Activated CD8-positive, alpha-beta T cell treated with anti-CD3 and anti-CD28 coated beads for 36 hours (primary cell): Measurements from ENCODE around the gene ATP4B. TPM values are rescaled to one million over a fixed set of nuclear protein-coding genes. Genes with fewer than 3 reads are reported as not detected.

Experiments
- ATAC-seq: fragments of 200-7000 bp; cut with Tn5 transposase; one replicate; pipeline ENCODE4 v1.10.0; 2021; ENCODE audit warnings: mild to moderate bottlenecking, moderate library complexity
- CTCF ChIA-PET: fragments of 350-600 bp; sonication (Branson Sonifier 250); formaldehyde crosslinking; loops from one replicate; lab custom pipeline; 2021; ENCODE audit warnings: antibody characterized with exemption; lab: Charles Lee
- POLR2A ChIA-PET: fragments of 350-600 bp; sonication (Branson Sonifier 250); formaldehyde crosslinking; loops from one replicate; lab custom pipeline; 2021; ENCODE audit warnings: antibody characterized with exemption; lab: Charles Lee
- DNase-seq: peaks from one replicate; pipeline ENCODE4 v3.0.0-alpha.2; 2020
- H3K27ac Mint-ChIP-seq: one replicate; pipeline ENCODE4 v1.8.0; 2021; ENCODE audit warnings: mild to moderate bottlenecking, mixed read lengths
- H3K27me3 Mint-ChIP-seq: one replicate; pipeline ENCODE4 v1.8.0; 2021; ENCODE audit warnings: mixed read lengths
- H3K36me3 Mint-ChIP-seq: one replicate; pipeline ENCODE4 v1.8.0; 2021; ENCODE audit warnings: low read depth, mixed read lengths
- H3K4me1 Mint-ChIP-seq: one replicate; pipeline ENCODE4 v1.8.0; 2021; ENCODE audit warnings: low read depth, mixed read lengths
- H3K4me3 Mint-ChIP-seq: one replicate; pipeline ENCODE4 v1.8.0; 2021; ENCODE audit warnings: mild to moderate bottlenecking, moderate library complexity, mixed read lengths
- H3K9me3 Mint-ChIP-seq: one replicate; pipeline ENCODE4 v1.8.0; 2021; ENCODE audit warnings: mixed read lengths
- CTCF ChIP-seq: fragments of 200-600 bp; IDR thresholded peaks from one replicate; pipeline ENCODE4 v1.8.0; 2022; ENCODE audit warnings: antibody characterized with exemption, mild to moderate bottlenecking
- intact Hi-C: fragments of 100-400 bp; cut with micrococcal nuclease; formaldehyde crosslinking; loops from one replicate; pipeline ENCODE4 v1.10.0; 2022
- total RNA-seq, 2 experiments: library from RNA; stranded (reverse); gene quantifications; one replicate each; pipeline ENCODE4 v1.2.3, GENCODE V29; 2021

ATP4B gene
- total RNA-seq, 2 experiments from 2014 or later = not detected

- no peak for DNase-seq
- no peak overlapping the region for H3K27ac Mint-ChIP-seq
- POLR2A ChIA-PET = interaction anchor here (1.0 to 1.1 kb wide), 2 partner anchors 24 to 125 kb away, joined by 3 read pairs; no protein-coding TSS in a partner anchor
- CTCF ChIA-PET = no interaction called here
- ATAC-seq = no peak
- intact Hi-C loops = no loop called here
- no peaks in the 10 kb centered on the region for H3K4me1 Mint-ChIP-seq
- H3K27me3 Mint-ChIP-seq = no peaks in the 10 kb centered on the region
- TF ChIP-seq CTCF = no peak
- no peaks in the 10 kb centered on the region for H3K9me3 Mint-ChIP-seq
- peaks cover 32% of the 10 kb centered on the region for H3K36me3 Mint-ChIP-seq
- no peak overlapping the region for H3K4me3 Mint-ChIP-seq
Measured at GRCh38 chr13:113612607-113613006, 45.4 kb downstream of the ATP4B start.

GRCh38 chr13:113611996-113612395, 46.0 kb downstream of the ATP4B start:
- CTCF ChIA-PET = no interaction called here
- intact Hi-C loops = no loop called here

GRCh38 chr13:113610266-113610665, 47.7 kb downstream of the ATP4B start:
- intact Hi-C loops = no loop called here
- Mint-ChIP-seq H3K27ac (no peak overlapping the region), H3K36me3 (peaks cover 40% of the 10 kb centered on the region), H3K9me3 (no peaks in the 10 kb centered on the region), H3K27me3 (no peaks in the 10 kb centered on the region), H3K4me3 (no peak overlapping the region), H3K4me1 (peaks cover 1% of the 10 kb centered on the region)
- CTCF ChIA-PET = no interaction called here
- TF ChIP-seq CTCF = no peak
- POLR2A ChIA-PET = no interaction called here
- DNase-seq (no peak), ATAC-seq (no peak)

More at GRCh38 chr13:113611996-113612395, 46.0 kb downstream of the ATP4B start:
- Mint-ChIP-seq H3K9me3 (no peaks in the 10 kb centered on the region), H3K36me3 (peaks cover 34% of the 10 kb centered on the region), H3K27me3 (no peaks in the 10 kb centered on the region), H3K27ac (no peak overlapping the region), H3K4me3 (no peak overlapping the region), H3K4me1 (no peaks in the 10 kb centered on the region)
- ATAC-seq = no peak
- no peak for DNase-seq
- TF ChIP-seq CTCF = no peak
- POLR2A ChIA-PET = interaction anchor here (1.0 to 1.1 kb wide), 2 partner anchors 24 to 124 kb away, joined by 3 read pairs; no protein-coding TSS in a partner anchor

GRCh38 chr13:113609616-113610015, 48.4 kb downstream of the ATP4B start:
- DNase-seq (no peak), ATAC-seq (no peak)
- ChIA-PET CTCF (no interaction called here), POLR2A (no interaction called here)
- Mint-ChIP-seq H3K27ac (no peak overlapping the region), H3K36me3 (peaks cover 45% of the 10 kb centered on the region), H3K27me3 (no peaks in the 10 kb centered on the region), H3K4me3 (no peak overlapping the region), H3K4me1 (peaks cover 8% of the 10 kb centered on the region), H3K9me3 (no peaks in the 10 kb centered on the region)
- TF ChIP-seq CTCF = no peak
- intact Hi-C loops = no loop called here

GRCh38 chr13:113608967-113609533, 48.9 kb downstream of the ATP4B start:
- ChIA-PET CTCF (no interaction called here), POLR2A (no interaction called here)
- TF ChIP-seq CTCF = no peak
- Mint-ChIP-seq H3K9me3 (no peaks in the 10 kb centered on the region), H3K27me3 (no peaks in the 10 kb centered on the region), H3K27ac (no peak overlapping the region), H3K4me3 (no peak overlapping the region), H3K36me3 (peaks cover 46% of the 10 kb centered on the region), H3K4me1 (peaks cover 9% of the 10 kb centered on the region)
- no peak for DNase-seq
- intact Hi-C loops = no loop called here
- ATAC-seq = no peak
